GM04503 (cell line): ENCODE results near the gene WDR31.
A peak's percentile ranks its signal among the peaks of the same experiment; 100 is the strongest.
"Not testable (repeated sequence)": the region's sequence is repeated elsewhere in the genome, so short reads cannot be mapped to it uniquely, and the experiment has no call there.

Experiments
- DNase-seq: peaks from one replicate; pipeline ENCODE4 v3.0.0-alpha.2; 2012; ENCODE audit warnings: low read depth

WDR31 gene

DNA sequence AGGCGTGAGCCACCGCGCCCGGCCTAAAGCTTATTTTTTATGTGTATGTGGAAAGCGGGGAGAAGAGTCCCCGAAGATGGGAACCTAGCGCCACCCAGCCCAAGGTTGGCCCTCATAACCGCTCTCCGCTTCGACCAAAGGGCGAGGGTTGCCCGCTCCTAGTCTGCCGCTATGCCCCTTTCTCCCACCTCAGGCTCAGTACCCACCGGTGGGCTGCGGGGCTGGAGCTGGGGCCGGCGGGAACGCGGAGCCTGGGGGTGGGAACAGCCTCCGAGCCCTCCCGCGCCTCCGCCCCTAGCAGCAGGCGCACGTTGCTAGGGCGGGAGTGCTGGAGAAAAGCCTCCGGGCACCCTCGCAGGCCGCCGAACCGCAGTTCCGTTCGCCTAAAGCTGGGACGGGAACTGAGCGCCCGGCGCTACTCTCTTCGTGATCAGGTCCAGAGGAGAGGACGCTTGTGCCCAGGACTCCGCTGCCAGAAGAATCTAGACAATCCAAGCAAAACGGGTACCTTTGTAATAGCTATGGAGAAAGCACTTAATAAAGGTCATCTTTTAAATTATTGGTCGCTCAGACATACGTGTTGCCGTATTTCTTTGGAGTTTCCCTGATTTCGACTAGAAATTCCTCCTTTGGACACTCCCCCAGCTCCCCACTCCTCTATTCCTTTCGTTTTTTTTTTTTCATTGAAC is at the start of gene WDR31:
Gene WDR31, minus strand, starts transcription at position 265 of the 689 bp plus-strand sequence. CDS start 8,253 bp downstream, outside the sequence.
- DNase-seq = peak; percentile 47

GRCh38 chr9:113389451-113389850 is 49.4 kb upstream of the WDR31 start:
- DNase-seq = no peak

GRCh38 chr9:113388833-113389232 is 48.8 kb upstream of the WDR31 start:
- DNase-seq = no peak

DNA sequence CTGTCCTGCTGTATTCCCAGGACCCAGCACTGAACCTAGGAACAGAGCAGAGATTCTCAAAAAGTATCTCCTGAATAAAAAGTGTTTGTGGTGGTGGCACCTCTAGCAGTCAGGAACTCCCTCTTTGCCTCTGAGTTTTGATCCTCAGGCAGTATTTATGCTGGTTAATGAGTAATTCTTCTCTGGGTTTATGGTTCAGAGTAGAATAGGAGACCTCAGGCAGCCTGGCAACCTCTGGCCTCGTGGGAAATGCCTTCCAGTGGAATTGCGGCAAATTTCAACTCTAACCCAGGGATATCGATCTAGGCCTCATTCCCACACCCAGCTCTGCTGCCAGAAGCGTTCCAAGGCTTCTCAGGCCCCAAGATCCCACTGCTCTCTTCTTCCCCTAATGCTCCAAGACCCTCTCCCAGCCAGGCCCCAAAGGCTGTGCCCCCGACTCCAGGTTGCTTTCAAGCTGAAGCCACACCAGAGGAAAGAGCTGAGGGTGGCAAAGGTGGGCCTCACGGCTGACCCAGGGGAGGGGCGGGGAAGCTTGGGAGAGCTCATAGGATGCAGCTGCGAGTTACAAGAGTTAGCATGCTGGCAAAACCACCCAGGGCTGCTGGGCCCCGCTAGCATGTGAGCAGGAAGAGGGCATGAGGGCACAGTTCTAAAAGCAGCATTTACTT is 47.6 kb upstream of the WDR31 start:
- no peak for DNase-seq

GRCh38 chr9:113386571-113387393 is 46.7 kb upstream of the WDR31 start:
- no peak for DNase-seq

GRCh38 chr9:113381909-113382411 is 41.9 kb upstream of the WDR31 start:
- DNase-seq = no peak

GRCh38 chr9:113381441-113381840 is 41.4 kb upstream of the WDR31 start:
- DNase-seq = not testable (repeated sequence)

DNA sequence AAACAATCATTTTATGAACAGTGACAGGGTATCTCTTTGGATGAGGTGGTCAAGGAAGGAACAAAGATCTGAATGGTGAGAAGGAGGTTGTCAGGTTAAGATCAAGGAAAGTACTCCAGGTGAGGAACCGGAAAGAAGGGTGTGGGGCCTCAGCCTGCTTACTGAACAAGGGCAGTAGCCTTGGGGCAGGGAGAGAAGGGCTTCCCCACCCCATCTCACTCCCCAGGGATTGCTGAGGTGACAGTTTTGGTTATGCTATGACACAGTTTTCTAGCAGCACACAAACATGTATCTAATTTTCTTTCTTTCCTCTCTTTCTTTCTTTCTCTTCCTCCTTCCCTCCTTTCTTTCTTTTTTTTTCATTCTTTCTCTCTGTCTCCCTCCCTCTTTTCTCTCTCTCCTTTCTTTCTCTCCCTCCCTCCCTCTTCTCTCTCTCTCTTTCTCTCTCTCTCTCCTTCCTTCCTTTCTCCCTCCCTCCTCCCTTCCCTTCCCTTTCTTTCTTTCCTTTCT is 40.8 kb upstream of the WDR31 start:
- DNase-seq = no peak

- DNase-seq = not testable (repeated sequence)
These were observed 39.7 kb upstream of the WDR31 start for GRCh38 chr9:113379829-113380210.

DNA sequence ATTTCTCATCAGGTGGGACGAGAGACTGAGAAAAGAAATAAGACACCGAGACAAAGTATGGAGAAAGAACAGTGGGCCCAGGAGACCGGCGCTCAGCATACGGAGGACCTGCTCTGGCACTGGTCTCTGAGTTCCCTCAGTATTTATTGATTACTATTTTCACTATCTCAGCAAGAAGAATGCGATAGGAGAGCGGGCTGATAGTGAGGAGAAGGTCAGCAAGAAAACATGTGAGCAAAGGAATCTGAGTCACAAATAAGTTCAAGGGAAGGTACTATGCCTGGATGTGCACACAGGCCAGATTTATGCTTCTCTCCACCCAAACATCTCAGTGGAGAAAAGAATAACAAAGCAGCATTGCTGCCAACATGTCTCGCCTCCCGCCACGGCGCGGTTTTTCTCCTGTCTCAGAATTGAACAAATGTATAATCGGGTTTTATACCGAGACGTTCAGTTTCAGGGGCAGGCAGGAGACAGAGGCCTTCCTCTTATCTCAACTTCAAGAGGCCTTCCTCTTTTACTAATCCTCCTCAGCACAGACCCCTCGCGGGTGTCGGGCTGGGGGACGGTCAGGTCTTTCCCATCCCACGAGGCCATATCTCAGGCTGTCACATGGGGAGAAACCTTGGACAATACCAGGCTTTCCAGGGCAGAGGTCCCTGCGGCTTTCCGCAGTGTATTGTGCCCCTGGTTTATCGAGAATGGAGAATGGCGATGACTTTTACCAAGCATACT is 39.2 kb upstream of the WDR31 start:
- DNase-seq = not testable (repeated sequence)

DNA sequence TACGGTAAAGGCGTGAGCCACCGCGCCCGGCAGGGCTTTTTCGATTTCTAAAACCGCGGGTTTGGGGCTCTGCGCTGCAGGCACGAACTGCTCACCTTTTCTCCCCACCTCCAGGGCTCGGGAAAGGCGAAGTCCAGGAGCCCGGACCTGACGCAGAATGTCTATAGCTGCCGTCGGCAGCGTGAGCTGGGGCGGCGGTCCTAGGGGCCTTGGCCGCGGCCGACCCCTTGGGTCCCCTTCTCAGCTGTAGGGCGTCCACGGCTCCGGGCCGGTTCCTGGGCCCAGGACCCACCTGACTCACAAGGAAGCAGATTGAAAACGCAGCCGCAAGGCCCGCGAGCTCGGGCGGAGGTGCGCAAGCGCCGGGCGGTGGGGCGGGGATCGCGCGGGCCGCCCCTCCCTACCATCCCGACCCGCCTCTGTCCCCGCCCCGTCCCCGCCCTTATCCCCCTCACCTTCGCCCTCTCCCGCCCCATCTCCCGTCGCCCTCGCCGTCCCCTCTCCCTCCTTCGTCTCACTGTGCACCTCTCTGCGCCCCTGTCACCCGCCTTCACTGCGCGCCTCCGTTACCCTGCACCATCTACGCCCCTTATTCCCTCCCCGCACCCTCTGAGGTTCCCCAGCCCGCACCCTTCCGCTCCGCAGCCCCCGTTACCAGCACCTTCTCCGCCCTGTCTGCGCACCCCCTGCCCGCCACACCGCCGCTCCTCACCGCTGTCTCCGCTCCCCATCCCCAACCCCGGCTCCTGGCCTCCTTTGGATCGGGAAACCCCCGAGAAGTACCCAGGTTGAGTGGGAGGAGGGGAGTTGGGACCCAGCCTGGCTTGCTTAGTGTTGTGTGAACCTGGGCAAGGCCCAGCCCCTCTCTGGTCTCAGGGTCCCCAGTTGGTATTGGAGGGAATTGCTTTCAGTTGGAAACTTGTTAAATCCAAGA is 36.8 kb upstream of the WDR31 start, which contains the start of gene HDHD3:
Gene HDHD3, minus strand, starts transcription at position 353 of the 934 bp plus-strand sequence. CDS start 2,632 bp downstream, outside the sequence.
- no peak for DNase-seq

- no peak for DNase-seq
These were observed 35.3 kb upstream of the WDR31 start for GRCh38 chr9:113375057-113376023.

DNA sequence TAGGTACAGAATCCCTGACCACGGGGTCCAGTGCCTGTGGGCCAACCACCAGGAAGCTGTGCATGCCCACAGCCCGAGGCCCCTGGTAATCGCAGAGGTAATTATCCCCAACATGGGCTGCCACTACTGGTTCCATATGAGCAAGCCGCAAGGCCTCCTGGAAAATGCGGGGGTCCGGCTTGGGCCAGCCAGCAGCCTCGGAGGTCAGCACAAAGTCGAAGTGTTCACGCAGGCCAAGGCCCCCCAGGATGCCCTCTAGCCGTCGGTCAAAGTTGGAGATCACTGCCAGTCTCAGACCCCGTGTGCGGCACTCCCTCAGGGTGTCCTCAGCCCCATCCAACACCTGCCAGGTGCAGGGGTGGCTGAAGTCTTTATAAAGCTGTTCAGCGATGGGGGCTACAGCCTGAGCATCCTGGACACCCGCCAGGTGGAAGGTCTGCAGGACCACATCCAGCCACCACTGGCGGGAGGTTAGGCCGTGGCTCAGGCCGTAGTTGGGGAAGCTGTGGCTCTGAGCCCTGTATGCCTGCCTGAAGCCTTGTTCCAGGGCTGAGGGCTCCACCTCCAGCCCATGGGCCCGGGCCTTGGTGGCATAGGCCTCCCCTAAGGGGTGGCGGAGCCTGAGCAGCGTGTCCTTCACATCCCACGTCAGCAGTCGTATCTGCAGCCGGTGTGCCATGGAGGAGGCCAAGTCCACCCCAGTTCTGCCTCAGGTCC is 33.8 kb upstream of the WDR31 start:
- no peak for DNase-seq

DNA sequence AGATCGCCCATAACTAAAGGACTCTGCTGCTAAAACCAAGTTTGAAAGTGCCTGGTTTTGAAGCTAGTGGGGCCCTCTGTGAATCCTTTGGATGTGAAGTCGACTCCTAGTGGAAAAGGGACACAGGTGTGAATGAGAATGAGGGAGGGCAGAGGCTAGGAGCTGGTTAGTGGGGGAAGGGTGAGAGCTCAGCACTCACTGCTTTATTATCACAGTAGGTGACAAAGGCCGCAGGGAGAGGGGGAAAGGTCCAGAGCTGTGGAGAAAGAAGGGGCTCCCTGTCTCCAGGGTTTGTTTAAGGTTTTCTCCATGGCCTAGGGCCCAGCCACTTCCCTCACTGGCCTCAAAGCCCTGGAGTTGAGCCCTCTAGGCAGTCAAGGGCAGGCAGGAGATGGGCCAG is 33.2 kb upstream of the WDR31 start:
- DNase-seq = no peak

GRCh38 chr9:113372059-113372458 is 32.0 kb upstream of the WDR31 start:
- no peak for DNase-seq

- DNase-seq = no peak
These were observed 30.8 kb upstream of the WDR31 start for GRCh38 chr9:113370806-113371325.

GRCh38 chr9:113369855-113370140 is 29.7 kb upstream of the WDR31 start:
- DNase-seq = no peak
